HEK293 (cell line): ENCODE results near the gene AMZ2.

Experiments used
- CTCF ChIA-PET: fragments of 350-600 bp; formaldehyde crosslinking; extraction: SDS; loops from one replicate; lab custom pipeline; 2021; ENCODE audit warnings: antibody characterized with exemption; lab: Yijun Ruan, JAX
- POLR2A ChIA-PET: fragments of 300-600 bp; formaldehyde crosslinking; extraction: SDS; loops from one replicate; lab custom pipeline; 2020; ENCODE audit warnings: antibody characterized with exemption, inconsistent platforms; lab: Yijun Ruan, JAX
- H3K27ac ChIP-seq: fragments of 200-500 bp; sonication (Bioruptor generic); 2 replicates; pipeline ENCODE4 v1.5.1; 2014; ENCODE audit warnings: low read depth, low read length, control low read depth, inconsistent platforms; ENCODE audit errors: extremely low read depth
- H3K36me3 ChIP-seq, 2 experiments: fragments of 200-500 bp in 1 of 2; sonication (Bioruptor generic) in 1 of 2; 1 replicate in 1 of 2; 2 replicates in 1 of 2; pipeline ENCODE4 v1.5.1; 2014 to 2017; ENCODE audit warnings: inconsistent platforms in 2 of 2, low read length in 2 of 2; ENCODE audit not compliant: control insufficient read depth in 2 of 2, insufficient read depth in 1 of 2
- H3K4me1 ChIP-seq: fragments of 200-500 bp; sonication (Bioruptor generic); 2 replicates; pipeline ENCODE4 v1.5.1; 2014; ENCODE audit warnings: mild to moderate bottlenecking, low read length, inconsistent platforms; ENCODE audit not compliant: control insufficient read depth, insufficient read depth
- H3K4me3 ChIP-seq: 2 replicates; pipeline ENCODE4 v1.5.1; 2011; ENCODE audit warnings: low read depth, mild to moderate bottlenecking, control low read depth, low read length, moderate library complexity
- H3K9me3 ChIP-seq: fragments of 200-500 bp; sonication (Bioruptor generic); 2 replicates; pipeline ENCODE4 v1.5.1; 2014; ENCODE audit warnings: low read depth, low read length, inconsistent platforms; ENCODE audit not compliant: control insufficient read depth, insufficient read depth
- GLI4 ChIP-seq: fragments of 450-650 bp; formaldehyde crosslinking; IDR thresholded peaks from 2 replicates; pipeline ENCODE4 v1.5.1; 2016; ENCODE audit warnings: missing biosample characterization, missing genetic modification characterization
- IKZF3 ChIP-seq: fragments of 450-650 bp; IDR thresholded peaks from 2 replicates; pipeline ENCODE4 v1.5.0; 2018; ENCODE audit warnings: missing biosample characterization, mild to moderate bottlenecking, missing genetic modification characterization, moderate library complexity
- KLF1 ChIP-seq: fragments of 450-650 bp; formaldehyde crosslinking; IDR thresholded peaks from 2 replicates; pipeline ENCODE4 v1.5.1; 2016; ENCODE audit warnings: missing biosample characterization, missing genetic modification characterization
- KLF17 ChIP-seq: fragments of 450-650 bp; formaldehyde crosslinking; IDR thresholded peaks from 2 replicates; pipeline ENCODE4 v1.5.1; 2016; ENCODE audit warnings: missing biosample characterization, missing genetic modification characterization
- MEIS1 ChIP-seq: sonication (generic); formaldehyde crosslinking; IDR thresholded peaks from 2 replicates; pipeline ENCODE4 v1.8.1; 2022; ENCODE audit warnings: missing genetic modification reagents, mild to moderate bottlenecking, borderline replicate concordance
- PATZ1 ChIP-seq: fragments of 450-650 bp; formaldehyde crosslinking; IDR thresholded peaks from 2 replicates; pipeline ENCODE4 v1.5.1; 2016; ENCODE audit warnings: missing biosample characterization, missing genetic modification characterization
- YY1 ChIP-seq: fragments of 450-650 bp; formaldehyde crosslinking; IDR thresholded peaks from 2 replicates; pipeline ENCODE4 v1.5.1; 2018; ENCODE audit warnings: missing biosample characterization, missing genetic modification characterization
- ZBTB11 ChIP-seq: fragments of 450-650 bp; formaldehyde crosslinking; conservative IDR thresholded peaks from 2 replicates; pipeline ENCODE4 v1.5.1; 2016; ENCODE audit warnings: low read depth, missing biosample characterization, missing genetic modification characterization
- ZNF391 ChIP-seq: fragments of 450-650 bp; formaldehyde crosslinking; IDR thresholded peaks from 2 replicates; pipeline ENCODE4 v1.5.1; 2016; ENCODE audit warnings: low read depth, missing biosample characterization, missing genetic modification characterization, borderline replicate concordance
- ZNF501 ChIP-seq: fragments of 450-650 bp; formaldehyde crosslinking; IDR thresholded peaks from 2 replicates; pipeline ENCODE4 v1.5.1; 2016; ENCODE audit warnings: missing biosample characterization, missing genetic modification characterization
- ZNF600 ChIP-seq: fragments of 450-650 bp; formaldehyde crosslinking; IDR thresholded peaks from 2 replicates; pipeline ENCODE4 v1.5.1; 2016; ENCODE audit warnings: missing biosample characterization, missing genetic modification characterization
- TF ChIP-seq, protein P1 (sequence below): fragments of 450-650 bp; formaldehyde crosslinking; IDR thresholded peaks from 2 replicates; pipeline ENCODE4 v1.5.1; 2016; ENCODE audit warnings: missing biosample characterization, missing genetic modification characterization
- TF ChIP-seq, protein P2 (sequence below): fragments of 450-650 bp; formaldehyde crosslinking; IDR thresholded peaks from 2 replicates; pipeline ENCODE4 v1.5.1; 2016; ENCODE audit warnings: missing biosample characterization, missing genetic modification characterization
- TF ChIP-seq, protein P3 (sequence below): fragments of 450-650 bp; formaldehyde crosslinking; optimal IDR thresholded peaks from 2 replicates; pipeline ENCODE3; 2016; ENCODE audit warnings: missing biosample characterization, mild to moderate bottlenecking, missing genetic modification characterization
- TF ChIP-seq, protein P4 (sequence below): fragments of 450-650 bp; formaldehyde crosslinking; conservative IDR thresholded peaks from 2 replicates; pipeline ENCODE4 v1.5.1; 2016; ENCODE audit warnings: low read depth, missing biosample characterization, missing genetic modification characterization

The AMZ2 gene

GRCh38 chr17:68290268-68290954 lies 42.6 kb downstream of the AMZ2 start:
- POLR2A ChIA-PET = interaction anchor here (1.1 to 2.1 kb wide), 4 partner anchors 12 to 108 kb away, joined by 3 to 13 read pairs (median 5); partner anchors contain the start of gene AMZ2
- TF ChIP-seq ZBTB11 (peak; percentile 67), MEIS1 (CRISPR knock-in tag) (no peak), PATZ1 (peak; percentile 83), KLF1 (tag by site-specific recombination) (no peak), IKZF3 (tag by site-specific recombination) (no peak), ZNF600 (tag by site-specific recombination) (peak; percentile 84), KLF17 (tag by site-specific recombination) (no peak), ZNF501 (peak; percentile 30; the same call in 1 of the 2 replicates), YY1 (tag by site-specific recombination) (no peak), GLI4 (no peak), ZNF391 (tag by site-specific recombination) (no peak)
- TF ChIP-seq, protein P1, sequence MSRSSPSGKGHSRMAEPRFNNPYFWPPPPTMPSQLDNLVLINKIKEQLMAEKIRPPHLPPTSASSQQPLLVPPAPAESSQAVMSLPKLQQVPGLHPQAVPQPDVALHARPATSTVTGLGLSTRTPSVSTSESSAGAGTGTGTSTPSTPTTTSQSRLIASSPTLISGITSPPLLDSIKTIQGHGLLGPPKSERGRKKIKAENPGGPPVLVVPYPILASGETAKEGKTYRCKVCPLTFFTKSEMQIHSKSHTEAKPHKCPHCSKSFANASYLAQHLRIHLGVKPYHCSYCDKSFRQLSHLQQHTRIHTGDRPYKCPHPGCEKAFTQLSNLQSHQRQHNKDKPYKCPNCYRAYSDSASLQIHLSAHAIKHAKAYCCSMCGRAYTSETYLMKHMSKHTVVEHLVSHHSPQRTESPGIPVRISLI (tag by site-specific recombination) = no peak
- TF ChIP-seq, protein P2, sequence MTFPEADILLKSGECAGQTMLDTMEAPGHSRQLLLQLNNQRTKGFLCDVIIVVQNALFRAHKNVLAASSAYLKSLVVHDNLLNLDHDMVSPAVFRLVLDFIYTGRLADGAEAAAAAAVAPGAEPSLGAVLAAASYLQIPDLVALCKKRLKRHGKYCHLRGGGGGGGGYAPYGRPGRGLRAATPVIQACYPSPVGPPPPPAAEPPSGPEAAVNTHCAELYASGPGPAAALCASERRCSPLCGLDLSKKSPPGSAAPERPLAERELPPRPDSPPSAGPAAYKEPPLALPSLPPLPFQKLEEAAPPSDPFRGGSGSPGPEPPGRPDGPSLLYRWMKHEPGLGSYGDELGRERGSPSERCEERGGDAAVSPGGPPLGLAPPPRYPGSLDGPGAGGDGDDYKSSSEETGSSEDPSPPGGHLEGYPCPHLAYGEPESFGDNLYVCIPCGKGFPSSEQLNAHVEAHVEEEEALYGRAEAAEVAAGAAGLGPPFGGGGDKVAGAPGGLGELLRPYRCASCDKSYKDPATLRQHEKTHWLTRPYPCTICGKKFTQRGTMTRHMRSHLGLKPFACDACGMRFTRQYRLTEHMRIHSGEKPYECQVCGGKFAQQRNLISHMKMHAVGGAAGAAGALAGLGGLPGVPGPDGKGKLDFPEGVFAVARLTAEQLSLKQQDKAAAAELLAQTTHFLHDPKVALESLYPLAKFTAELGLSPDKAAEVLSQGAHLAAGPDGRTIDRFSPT (tag by site-specific recombination) = no peak
- TF ChIP-seq, protein P3, sequence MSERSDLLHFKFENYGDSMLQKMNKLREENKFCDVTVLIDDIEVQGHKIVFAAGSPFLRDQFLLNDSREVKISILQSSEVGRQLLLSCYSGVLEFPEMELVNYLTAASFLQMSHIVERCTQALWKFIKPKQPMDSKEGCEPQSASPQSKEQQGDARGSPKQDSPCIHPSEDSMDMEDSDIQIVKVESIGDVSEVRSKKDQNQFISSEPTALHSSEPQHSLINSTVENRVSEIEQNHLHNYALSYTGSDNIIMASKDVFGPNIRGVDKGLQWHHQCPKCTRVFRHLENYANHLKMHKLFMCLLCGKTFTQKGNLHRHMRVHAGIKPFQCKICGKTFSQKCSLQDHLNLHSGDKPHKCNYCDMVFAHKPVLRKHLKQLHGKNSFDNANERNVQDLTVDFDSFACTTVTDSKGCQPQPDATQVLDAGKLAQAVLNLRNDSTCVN (tag by site-specific recombination) = peak; percentile 84
- TF ChIP-seq, protein P4, sequence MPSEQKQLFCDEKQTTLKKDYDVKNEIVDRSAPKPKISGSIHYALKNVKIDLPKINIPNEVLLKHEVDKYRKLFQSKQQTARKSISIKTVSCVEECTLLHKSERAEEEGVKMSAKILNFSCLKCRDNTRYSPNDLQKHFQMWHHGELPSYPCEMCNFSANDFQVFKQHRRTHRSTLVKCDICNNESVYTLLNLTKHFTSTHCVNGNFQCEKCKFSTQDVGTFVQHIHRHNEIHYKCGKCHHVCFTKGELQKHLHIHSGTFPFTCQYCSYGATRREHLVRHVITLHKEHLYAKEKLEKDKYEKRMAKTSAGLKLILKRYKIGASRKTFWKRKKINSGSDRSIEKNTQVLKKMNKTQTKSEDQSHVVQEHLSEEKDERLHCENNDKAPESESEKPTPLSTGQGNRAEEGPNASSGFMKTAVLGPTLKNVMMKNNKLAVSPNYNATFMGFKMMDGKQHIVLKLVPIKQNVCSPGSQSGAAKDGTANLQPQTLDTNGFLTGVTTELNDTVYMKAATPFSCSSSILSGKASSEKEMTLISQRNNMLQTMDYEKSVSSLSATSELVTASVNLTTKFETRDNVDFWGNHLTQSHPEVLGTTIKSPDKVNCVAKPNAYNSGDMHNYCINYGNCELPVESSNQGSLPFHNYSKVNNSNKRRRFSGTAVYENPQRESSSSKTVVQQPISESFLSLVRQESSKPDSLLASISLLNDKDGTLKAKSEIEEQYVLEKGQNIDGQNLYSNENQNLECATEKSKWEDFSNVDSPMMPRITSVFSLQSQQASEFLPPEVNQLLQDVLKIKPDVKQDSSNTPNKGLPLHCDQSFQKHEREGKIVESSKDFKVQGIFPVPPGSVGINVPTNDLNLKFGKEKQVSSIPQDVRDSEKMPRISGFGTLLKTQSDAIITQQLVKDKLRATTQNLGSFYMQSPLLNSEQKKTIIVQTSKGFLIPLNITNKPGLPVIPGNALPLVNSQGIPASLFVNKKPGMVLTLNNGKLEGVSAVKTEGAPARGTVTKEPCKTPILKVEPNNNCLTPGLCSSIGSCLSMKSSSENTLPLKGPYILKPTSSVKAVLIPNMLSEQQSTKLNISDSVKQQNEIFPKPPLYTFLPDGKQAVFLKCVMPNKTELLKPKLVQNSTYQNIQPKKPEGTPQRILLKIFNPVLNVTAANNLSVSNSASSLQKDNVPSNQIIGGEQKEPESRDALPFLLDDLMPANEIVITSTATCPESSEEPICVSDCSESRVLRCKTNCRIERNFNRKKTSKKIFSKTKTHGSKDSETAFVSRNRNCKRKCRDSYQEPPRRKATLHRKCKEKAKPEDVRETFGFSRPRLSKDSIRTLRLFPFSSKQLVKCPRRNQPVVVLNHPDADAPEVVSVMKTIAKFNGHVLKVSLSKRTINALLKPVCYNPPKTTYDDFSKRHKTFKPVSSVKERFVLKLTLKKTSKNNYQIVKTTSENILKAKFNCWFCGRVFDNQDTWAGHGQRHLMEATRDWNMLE (tag by site-specific recombination) = no peak

More at GRCh38 chr17:68290268-68290954, 42.6 kb downstream of the AMZ2 start:
- no peaks in the 10 kb centered on the region for H3K36me3 ChIP-seq
- peaks cover 7% of the 10 kb centered on the region; the same call in 1 of the 2 replicates for H3K4me1 ChIP-seq
- peak overlapping the region; percentile 42; the same call in 1 of the 2 replicates for H3K27ac ChIP-seq
- peak overlapping the region; percentile 55 for H3K4me3 ChIP-seq
- H3K9me3 ChIP-seq = no peaks in the 10 kb centered on the region
- CTCF ChIA-PET = interaction anchor here (0.5 to 2.6 kb wide), 8 partner anchors 28 to 175 kb away, joined by 3 to 10 read pairs (median 4); partner anchors contain the start of gene AMZ2
